ENCODE data around the gene NIPBL. TPM values are rescaled to one million over a fixed set of nuclear protein-coding genes. Genes with fewer than 3 reads are reported as not detected.

The NIPBL gene
- total and polyA plus RNA-seq, 2 of the 8 experiments (the other 6 are each of a cell fraction or from before 2014, with no cell fraction given), result 21.1 to 53.5 TPM

DNA sequence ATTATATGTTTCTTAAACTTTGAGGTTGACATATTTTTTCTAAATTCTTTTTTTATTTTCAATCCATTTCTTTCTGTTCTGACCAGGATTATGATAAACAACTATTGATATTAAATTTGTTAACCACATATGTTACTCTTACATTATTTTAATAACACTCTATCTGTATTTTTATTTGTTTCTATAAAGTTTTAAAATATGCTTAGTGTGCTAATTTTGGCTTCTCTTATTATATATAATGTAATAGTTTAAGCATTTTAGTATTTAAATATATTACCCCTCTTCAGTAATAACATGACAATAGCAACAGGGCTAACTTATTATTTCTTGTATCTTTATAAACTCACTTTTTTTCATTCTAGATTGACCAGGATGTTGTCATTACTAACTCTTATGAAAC, 137.8 kb downstream of the NIPBL start:
- Histone ChIP-seq H3K4me1 (replicated peaks in 1 of 4; ENCODE audit: control insufficient read depth in 3 of 4, insufficient read depth in 4 of 4, low read length in 3 of 4) (no peaks in the 10 kb centered on the region), H2BK12ac (ENCODE audit: low read depth, low read length) (no peak overlapping the region), H2AK5ac (ENCODE audit: low read depth, low read length) (no peak overlapping the region), H3K79me2 (ENCODE audit: control insufficient read depth in 1 of 2, insufficient read depth in 2 of 2, low read length in 2 of 2) (no peaks in the 10 kb centered on the region), H3K23ac (ENCODE audit: insufficient read length) (no peak overlapping the region), H3K27ac (ENCODE audit: low read depth, low read length) (no peak overlapping the region), H3K79me1 (ENCODE audit: low read depth, low read length) (no peaks in the 10 kb centered on the region), H3K4me2 (ENCODE audit: insufficient read depth in 1 of 2, low read depth in 2 of 2, low read length in 2 of 2) (no peak overlapping the region), H4K91ac (replicated peaks; ENCODE audit: insufficient read length, low read length) (no peak overlapping the region), H4K20me1 (replicated peaks in 1 of 2; ENCODE audit: control insufficient read depth in 1 of 2, insufficient read depth in 2 of 2, low read length in 2 of 2) (no peaks in the 10 kb centered on the region), H2BK120ac (replicated peaks; ENCODE audit: low read depth, low read length) (no peak overlapping the region), H3K9me3 (ENCODE audit: insufficient read depth in 2 of 2, low read depth in 1 of 2, low read length in 1 of 2) (no peaks in the 10 kb centered on the region), H2AFZ (ENCODE audit: low read length) (no peak overlapping the region), H4K8ac (ENCODE audit: extremely low read depth, insufficient read depth, low read length) (no peak overlapping the region), H3K4ac (replicated peaks; ENCODE audit: insufficient read length, low read depth, low read length) (no peak overlapping the region), H3K9ac (replicated peaks in 1 of 4; ENCODE audit: extremely low read depth in 1 of 4, low read depth in 3 of 4, low read length in 3 of 4) (no peak overlapping the region), H3K18ac (ENCODE audit: extremely low read depth, low read length) (no peak overlapping the region), H2BK5ac (ENCODE audit: low read depth, low read length) (no peak overlapping the region), H3K4me3 (ENCODE audit: extremely low read depth in 1 of 4, insufficient read depth in 2 of 4, low read depth in 3 of 4, low read length in 4 of 4) (no peak overlapping the region), H2BK15ac (ENCODE audit: low read length) (no peak overlapping the region), H3K36me3 (ENCODE audit: control insufficient read depth in 2 of 4, insufficient read depth in 4 of 4, low read length in 3 of 4) (peaks cover 0 to 53% (median 16%) of the 10 kb centered on the region in 4 experiments; a peak in 6 of 8 replicates), H3K27me3 (replicated peaks in 1 of 4; ENCODE audit: control insufficient read depth in 3 of 4, extremely low read depth in 1 of 4, insufficient read depth in 3 of 4, low read length in 3 of 4) (no peaks in the 10 kb centered on the region), H4K5ac (ENCODE audit: insufficient read length, low read depth, low read length) (no peak overlapping the region), H3K14ac (ENCODE audit: insufficient read length) (no peak overlapping the region), H3K56ac (replicated peaks; ENCODE audit: insufficient read length, low read depth, low read length) (no peak overlapping the region), H3K23me2 (ENCODE audit: low read depth, low read length) (no peaks in the 10 kb centered on the region), H2BK20ac (ENCODE audit: low read length) (no peak overlapping the region)
- no peak for FAIRE-seq
- ChIA-PET CTCF (ENCODE audit: partially characterized antibody) (interaction anchor here (0.6 kb wide), 1 partner anchor 24 kb away, joined by 4 read pairs; no protein-coding TSS in a partner anchor), POLR2A (ENCODE audit: partially characterized antibody) (interaction anchor here (0.6 kb wide), 1 partner anchor 21 kb away, joined by 3 read pairs; no protein-coding TSS in a partner anchor)
- DNase-seq (ENCODE audit: low read depth in 1 of 2, low spot score in 2 of 2), result no peak
- TF ChIP-seq YY1 (IDR thresholded peaks at IDR 0.05; ENCODE audit: low read depth, low read length), result no peak
- TF ChIP-seq, protein P1, sequence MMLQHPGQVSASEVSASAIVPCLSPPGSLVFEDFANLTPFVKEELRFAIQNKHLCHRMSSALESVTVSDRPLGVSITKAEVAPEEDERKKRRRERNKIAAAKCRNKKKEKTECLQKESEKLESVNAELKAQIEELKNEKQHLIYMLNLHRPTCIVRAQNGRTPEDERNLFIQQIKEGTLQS (IDR thresholded peaks at IDR 0.05; ENCODE audit: insufficient read depth, low read depth, low read length), result no peak
- TF ChIP-seq TBP (IDR thresholded peaks at IDR 0.05; ENCODE audit: low read depth, low read length), result no peak
- no peak for TF ChIP-seq ZNF274 (IDR thresholded peaks at IDR 0.05; ENCODE audit: borderline replicate concordance, extremely low read depth, low read length)
- TF ChIP-seq SP2 (IDR thresholded peaks at IDR 0.05; ENCODE audit: low read length), result no peak
- TF ChIP-seq JUN (IDR thresholded peaks at IDR 0.05; ENCODE audit: low read depth, low read length), result no peak
- no peak for TF ChIP-seq TCF12 (IDR thresholded peaks at IDR 0.05; ENCODE audit: low read depth, low read length)
- TF ChIP-seq CTBP2 (IDR thresholded peaks at IDR 0.05; ENCODE audit: borderline replicate concordance, insufficient read depth, insufficient read length, low read length), result no peak
- TF ChIP-seq SP4 (IDR thresholded peaks at IDR 0.05; ENCODE audit: low read length), result no peak
- no peak for TF ChIP-seq RFX5 (IDR thresholded peaks at IDR 0.05; ENCODE audit: borderline replicate concordance, low read depth, low read length)
- no peak for TF ChIP-seq KDM1A (IDR thresholded peaks at IDR 0.05; ENCODE audit: borderline replicate concordance, low read length)
- TF ChIP-seq JUND (IDR thresholded peaks at IDR 0.05; ENCODE audit: low read length), result no peak
- no peak for TF ChIP-seq SAP30 (IDR thresholded peaks at IDR 0.05; ENCODE audit: insufficient read depth, insufficient replicate concordance, low read length)
- TF ChIP-seq GABPA (IDR thresholded peaks at IDR 0.05; ENCODE audit: borderline replicate concordance, insufficient read depth, low read length), result no peak
- TF ChIP-seq CBX8 (IDR thresholded peaks at IDR 0.05; ENCODE audit: borderline replicate concordance, low read depth, low read length), result no peak

Measured in H1 (cell line).